ENCODE results near the gene GSN.
A peak's percentile ranks its signal among the peaks of the same experiment; 100 is the strongest.

Gene GSN

DNA sequence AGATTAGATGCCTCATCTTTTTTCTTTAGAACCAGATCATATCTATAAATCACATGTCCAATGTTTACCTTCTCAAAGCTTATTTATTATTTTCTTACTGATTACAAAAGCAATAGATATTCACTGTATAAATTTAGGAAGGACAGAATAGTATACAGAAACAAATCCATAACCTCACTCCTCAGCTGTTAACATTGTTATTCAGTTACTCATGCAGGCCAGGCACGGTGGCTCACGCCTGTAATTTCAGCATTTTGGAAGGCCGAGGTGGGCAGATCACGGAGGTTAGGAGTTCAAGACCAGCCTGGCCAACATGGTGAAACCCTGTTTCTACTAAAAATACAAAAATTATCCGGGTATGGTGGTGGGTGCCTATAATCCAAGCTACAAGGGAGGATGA is 86.8 kb downstream of the GSN start:
- DNase-seq (ENCODE audit: low read depth): no peak
- no peak overlapping the region for H3K4me3 ChIP-seq (ENCODE audit: low read depth, low read length)
- no peak for TF ChIP-seq POLR2A (IDR thresholded peaks at IDR 0.05; ENCODE audit: extremely low read depth, insufficient read length)
- TF ChIP-seq, protein P1, sequence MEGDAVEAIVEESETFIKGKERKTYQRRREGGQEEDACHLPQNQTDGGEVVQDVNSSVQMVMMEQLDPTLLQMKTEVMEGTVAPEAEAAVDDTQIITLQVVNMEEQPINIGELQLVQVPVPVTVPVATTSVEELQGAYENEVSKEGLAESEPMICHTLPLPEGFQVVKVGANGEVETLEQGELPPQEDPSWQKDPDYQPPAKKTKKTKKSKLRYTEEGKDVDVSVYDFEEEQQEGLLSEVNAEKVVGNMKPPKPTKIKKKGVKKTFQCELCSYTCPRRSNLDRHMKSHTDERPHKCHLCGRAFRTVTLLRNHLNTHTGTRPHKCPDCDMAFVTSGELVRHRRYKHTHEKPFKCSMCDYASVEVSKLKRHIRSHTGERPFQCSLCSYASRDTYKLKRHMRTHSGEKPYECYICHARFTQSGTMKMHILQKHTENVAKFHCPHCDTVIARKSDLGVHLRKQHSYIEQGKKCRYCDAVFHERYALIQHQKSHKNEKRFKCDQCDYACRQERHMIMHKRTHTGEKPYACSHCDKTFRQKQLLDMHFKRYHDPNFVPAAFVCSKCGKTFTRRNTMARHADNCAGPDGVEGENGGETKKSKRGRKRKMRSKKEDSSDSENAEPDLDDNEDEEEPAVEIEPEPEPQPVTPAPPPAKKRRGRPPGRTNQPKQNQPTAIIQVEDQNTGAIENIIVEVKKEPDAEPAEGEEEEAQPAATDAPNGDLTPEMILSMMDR (IDR thresholded peaks at IDR 0.05; ENCODE audit: low read depth, low read length): no peak

DNA sequence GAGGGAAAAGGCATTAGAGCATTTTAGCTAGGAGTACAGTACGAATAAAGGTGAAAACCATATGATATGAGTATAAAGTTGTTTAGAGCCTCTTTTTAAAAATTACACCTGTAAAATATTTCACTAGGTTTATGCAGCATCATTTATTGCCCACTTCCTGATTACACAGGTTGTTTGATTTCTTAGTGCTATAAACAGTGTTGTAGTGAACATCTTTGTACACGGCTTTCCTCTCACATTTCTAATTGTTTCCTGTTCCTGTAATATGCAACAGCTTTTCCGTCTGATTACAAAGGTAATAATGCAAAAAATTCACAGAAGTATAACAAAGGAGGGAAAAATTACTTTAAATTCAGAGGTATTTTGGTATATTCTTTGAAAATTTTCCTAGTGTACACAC is 89.0 kb downstream of the GSN start:
- no peak for DNase-seq (ENCODE audit: low read depth)
- H3K4me3 ChIP-seq (ENCODE audit: low read depth, low read length): no peak overlapping the region
- TF ChIP-seq, protein P1 (IDR thresholded peaks at IDR 0.05; ENCODE audit: low read depth, low read length): no peak
- TF ChIP-seq MYC (IDR thresholded peaks at IDR 0.05; ENCODE audit: low read depth, low read length): no peak
- no peak for TF ChIP-seq POLR2A (IDR thresholded peaks at IDR 0.05; ENCODE audit: extremely low read depth, insufficient read length)
- TF ChIP-seq, protein P2, sequence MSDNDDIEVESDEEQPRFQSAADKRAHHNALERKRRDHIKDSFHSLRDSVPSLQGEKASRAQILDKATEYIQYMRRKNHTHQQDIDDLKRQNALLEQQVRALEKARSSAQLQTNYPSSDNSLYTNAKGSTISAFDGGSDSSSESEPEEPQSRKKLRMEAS (IDR thresholded peaks at IDR 0.05; ENCODE audit: low read depth, low read length): no peak

DNA sequence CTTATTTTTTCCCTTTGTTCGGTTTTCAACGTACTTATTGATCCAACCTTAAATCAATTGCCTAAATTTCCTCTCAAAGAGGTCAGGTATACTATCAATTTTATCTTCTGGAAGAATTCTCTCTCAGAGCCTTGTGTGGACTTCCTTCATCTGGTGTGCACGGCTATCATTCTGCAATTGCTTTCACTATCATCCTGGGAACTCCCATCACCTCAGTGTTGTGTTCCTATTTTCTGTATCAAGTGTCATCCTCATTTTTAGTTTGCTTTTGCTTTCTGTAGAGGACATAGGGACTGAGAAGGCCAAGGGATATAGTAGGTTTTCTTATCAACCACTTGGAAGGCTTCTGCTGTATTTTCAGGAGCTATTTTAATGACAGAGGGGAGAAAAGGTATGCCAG is 90.8 kb downstream of the GSN start:
- TF ChIP-seq, protein P2 (IDR thresholded peaks at IDR 0.05; ENCODE audit: low read depth, low read length): no peak
- TF ChIP-seq POLR2A (IDR thresholded peaks at IDR 0.05; ENCODE audit: extremely low read depth, insufficient read length): no peak
- TF ChIP-seq, protein P1 (IDR thresholded peaks at IDR 0.05; ENCODE audit: low read depth, low read length): no peak
- TF ChIP-seq MYC (IDR thresholded peaks at IDR 0.05; ENCODE audit: low read depth, low read length): no peak
- H3K4me3 ChIP-seq (ENCODE audit: low read depth, low read length): no peak overlapping the region
- DNase-seq (ENCODE audit: low read depth): no peak

DNA sequence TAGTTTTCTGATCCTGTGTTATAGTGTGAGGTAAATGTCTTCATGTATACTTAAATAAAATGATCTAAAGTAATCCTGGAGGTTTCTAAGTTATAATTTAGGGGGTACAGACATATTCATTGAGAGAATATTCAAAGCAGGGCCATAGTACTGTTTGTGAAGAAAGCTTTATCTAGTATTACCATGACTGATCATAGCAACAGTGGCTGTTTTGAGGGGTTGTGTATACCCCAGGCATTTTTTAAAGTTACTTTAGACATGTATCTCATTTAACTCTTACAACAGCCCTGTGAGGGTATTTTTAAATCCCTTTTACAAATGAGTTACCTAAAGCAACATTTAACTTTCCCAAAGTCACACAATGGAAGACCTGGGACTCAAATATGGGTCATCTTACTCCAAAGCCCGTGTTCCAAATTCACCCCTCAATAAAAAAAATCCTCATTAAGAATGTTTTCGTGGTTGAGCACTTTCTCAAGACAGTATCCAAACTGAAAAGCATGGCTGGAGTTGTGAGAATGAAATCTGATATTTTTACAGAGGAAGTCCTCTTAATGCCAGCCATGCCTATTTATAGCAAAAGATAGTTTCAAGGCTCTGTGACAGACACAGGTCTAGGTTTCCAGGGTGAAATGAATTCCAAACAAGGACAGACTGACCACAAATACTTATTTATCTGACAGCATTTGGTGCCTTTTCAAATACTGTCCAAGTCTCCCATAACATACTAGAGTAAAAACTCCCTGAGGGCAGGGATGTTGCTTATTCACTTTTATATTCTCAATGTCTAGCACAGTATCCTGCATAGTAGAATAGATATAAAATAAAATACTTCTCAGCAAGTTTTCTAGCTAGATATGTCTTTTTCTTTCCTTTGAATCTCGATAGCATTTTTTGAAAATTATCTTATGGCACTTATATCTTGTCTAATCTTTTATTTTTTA is 91.7 kb downstream of the GSN start:
- DNase-seq (ENCODE audit: low read depth): peak; percentile 32
- H3K4me3 ChIP-seq (ENCODE audit: low read depth, low read length): no peak overlapping the region
- TF ChIP-seq MYC (IDR thresholded peaks at IDR 0.05; ENCODE audit: low read depth, low read length) (no peak), POLR2A (IDR thresholded peaks at IDR 0.05; ENCODE audit: extremely low read depth, insufficient read length) (no peak)
- TF ChIP-seq, protein P1 (IDR thresholded peaks at IDR 0.05; ENCODE audit: low read depth, low read length): no peak
- TF ChIP-seq, protein P2 (IDR thresholded peaks at IDR 0.05; ENCODE audit: low read depth, low read length): no peak

DNA sequence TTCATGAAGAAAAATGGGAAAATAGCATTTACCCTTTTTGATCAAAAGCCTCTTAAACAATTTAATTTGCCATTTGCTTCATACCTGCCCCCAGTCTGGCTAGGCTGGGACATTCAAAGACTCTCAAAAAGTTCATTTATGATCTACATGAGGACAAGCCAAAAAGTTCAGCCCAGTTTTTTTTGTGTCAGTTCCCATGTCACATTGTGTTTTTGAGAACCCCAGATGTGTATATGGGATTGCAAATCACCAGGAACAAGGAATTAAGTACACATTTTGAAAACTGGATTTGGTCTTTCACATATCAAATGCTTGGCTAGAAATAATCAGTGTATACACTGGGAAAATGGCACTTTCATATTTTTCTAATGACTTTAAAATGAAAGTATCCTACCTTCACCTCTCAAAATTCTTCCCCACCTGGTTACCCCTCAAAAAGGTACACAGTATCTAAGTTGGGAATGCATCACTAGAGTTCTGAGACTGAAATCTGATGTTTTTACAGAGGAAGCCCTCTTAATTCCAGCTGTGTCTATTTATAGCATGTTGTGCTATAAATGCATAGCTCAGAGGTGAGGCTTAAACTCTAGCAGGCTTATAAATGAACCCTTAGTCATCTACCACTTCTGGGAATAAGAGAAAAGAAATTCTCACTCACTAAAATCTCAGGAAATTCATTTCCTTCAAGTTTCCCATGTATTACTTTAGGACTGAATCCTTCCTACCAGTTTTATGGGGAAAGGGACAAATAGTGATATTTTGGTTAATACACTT is 92.8 kb downstream of the GSN start:
- no peak overlapping the region for H3K4me3 ChIP-seq (ENCODE audit: low read depth, low read length)
- DNase-seq (ENCODE audit: low read depth): no peak
- TF ChIP-seq MYC (IDR thresholded peaks at IDR 0.05; ENCODE audit: low read depth, low read length): no peak
- TF ChIP-seq, protein P2 (IDR thresholded peaks at IDR 0.05; ENCODE audit: low read depth, low read length): no peak
- TF ChIP-seq, protein P1 (IDR thresholded peaks at IDR 0.05; ENCODE audit: low read depth, low read length): no peak
